SU-DHL-6 (cell line): ENCODE results near the gene GNPTAB.

Experiments
- EZH2phosphoT487 ChIP-seq: fragments of 200-600 bp; sonication (generic), shearing (Covaris generic); conservative IDR thresholded peaks from 2 replicates; pipeline ENCODE4 v1.6.1; 2018; ENCODE audit warnings: mild to moderate bottlenecking, antibody characterized with exemption, low read length, moderate library complexity, mixed read lengths
- TF ChIP-seq, protein P1 (sequence below): fragments of 200-600 bp; sonication (generic); IDR thresholded peaks from one replicate; pipeline ENCODE4 v1.5.1; 2017; ENCODE audit warnings: antibody characterized with exemption, mild to moderate bottlenecking, low read length, moderate library complexity; ENCODE audit not compliant: insufficient read depth, poor library complexity, severe bottlenecking

DNA sequence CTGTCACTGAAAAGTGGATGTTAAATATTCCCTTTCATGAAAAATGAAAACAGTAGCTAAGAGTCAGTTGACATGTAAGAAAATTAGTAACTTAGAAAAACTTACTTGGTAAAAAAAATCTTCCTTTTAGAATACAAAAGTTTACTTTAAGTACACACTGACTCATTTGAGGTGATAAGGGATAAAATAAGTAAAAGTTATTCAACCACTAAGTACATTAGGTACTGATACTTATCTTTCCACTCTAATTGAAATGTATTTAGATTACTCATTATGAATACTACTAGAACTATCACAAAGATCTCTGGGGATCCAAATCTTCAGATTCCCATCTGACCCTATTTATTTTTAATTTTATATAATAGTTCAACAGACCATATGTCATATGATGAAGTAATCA, 103.7 kb downstream of the GNPTAB start:
- no peak for TF ChIP-seq EZH2phosphoT487
- TF ChIP-seq, protein P1, sequence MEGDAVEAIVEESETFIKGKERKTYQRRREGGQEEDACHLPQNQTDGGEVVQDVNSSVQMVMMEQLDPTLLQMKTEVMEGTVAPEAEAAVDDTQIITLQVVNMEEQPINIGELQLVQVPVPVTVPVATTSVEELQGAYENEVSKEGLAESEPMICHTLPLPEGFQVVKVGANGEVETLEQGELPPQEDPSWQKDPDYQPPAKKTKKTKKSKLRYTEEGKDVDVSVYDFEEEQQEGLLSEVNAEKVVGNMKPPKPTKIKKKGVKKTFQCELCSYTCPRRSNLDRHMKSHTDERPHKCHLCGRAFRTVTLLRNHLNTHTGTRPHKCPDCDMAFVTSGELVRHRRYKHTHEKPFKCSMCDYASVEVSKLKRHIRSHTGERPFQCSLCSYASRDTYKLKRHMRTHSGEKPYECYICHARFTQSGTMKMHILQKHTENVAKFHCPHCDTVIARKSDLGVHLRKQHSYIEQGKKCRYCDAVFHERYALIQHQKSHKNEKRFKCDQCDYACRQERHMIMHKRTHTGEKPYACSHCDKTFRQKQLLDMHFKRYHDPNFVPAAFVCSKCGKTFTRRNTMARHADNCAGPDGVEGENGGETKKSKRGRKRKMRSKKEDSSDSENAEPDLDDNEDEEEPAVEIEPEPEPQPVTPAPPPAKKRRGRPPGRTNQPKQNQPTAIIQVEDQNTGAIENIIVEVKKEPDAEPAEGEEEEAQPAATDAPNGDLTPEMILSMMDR, result no peak
